Smooth muscle cell of the coronary artery (primary cell): ENCODE data around the gene SUGP2. TPM values are rescaled to one million over a fixed set of nuclear protein-coding genes. Genes with fewer than 3 reads are reported as not detected.

Source experiments
- total RNA-seq: library from RNA; depleted of rRNA; stranded (reverse); fragments of >200 nt; gene quantifications from 2 replicates; pipeline ENCODE4 v1.2.3, GENCODE V29; 2014; ENCODE audit warnings: low replicate concordance

The SUGP2 gene
- total RNA-seq, result 15.3 and 25.8 TPM in 2 replicates

DNA sequence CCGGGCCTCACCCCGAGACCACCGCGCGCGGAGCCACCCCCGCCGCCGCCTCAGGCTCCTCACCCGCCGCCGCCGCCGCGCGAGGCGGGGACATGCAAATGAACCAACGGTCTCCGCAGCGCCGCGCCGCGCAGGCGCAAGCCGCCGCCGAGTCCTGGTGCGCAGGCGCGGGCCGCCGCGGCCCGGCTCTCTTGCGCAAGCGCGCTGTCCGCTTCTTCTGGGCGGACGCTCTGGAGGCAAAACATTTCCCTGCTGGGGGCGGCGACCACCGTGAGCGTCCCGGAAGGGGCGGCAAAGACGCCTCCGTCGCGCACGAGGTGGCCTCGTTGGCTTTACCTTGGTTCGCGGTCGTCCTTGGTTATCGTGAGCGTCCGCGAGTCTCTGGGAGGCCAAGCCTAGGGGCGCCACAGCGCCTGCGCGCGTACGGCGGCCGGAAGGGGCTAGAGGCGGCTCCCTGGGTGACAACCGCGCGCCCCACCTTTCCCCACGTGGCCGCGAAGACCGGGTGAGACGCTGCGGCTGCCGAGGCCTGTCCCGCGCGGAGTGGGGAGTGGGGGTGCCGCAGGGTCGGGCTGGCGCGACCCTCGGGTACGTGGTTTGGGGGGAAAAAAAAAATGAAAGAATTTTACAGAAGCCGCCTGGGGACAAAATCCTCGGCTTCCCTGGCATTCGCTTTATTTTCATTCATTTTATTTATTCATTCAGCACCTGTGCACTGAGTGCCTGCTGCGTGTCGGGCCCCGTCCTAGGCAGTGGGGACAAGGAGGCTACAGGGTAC is at the start of gene SUGP2, which contains the start of gene ARMC6:
TSS of gene SUGP2 (minus strand) at position 92 of the 778 bp plus-strand sequence. CDS start 2,446 bp downstream, outside the sequence.
TSS of gene ARMC6 (plus strand) at position 178 of the 778 bp plus-strand sequence. CDS start 607 bp downstream, outside the sequence.

GRCh38 chr19:19063183-19064097 is 30.1 kb upstream of the SUGP2 start, which contains the start of gene SLC25A42:
TSS of gene SLC25A42 (plus strand) at chr19:19063994. CDS start at chr19:19096125, 32,131 bp downstream.

Other genes with a start within 250 kb of the SUGP2 start
- gene COMP, start 242.2 kb downstream of the SUGP2 start, total RNA-seq, result 0.23 and 2.0 TPM in 2 replicates
- gene UPF1, start 201.6 kb downstream of the SUGP2 start, total RNA-seq, result 59.2 and 62.8 TPM in 2 replicates
- gene CERS1, start 137.4 kb downstream of the SUGP2 start, total RNA-seq, result 4.4 and 5.7 TPM in 2 replicates
- 215 and 269 TPM in 2 replicates for gene COPE, start 114.1 kb downstream of the SUGP2 start, total RNA-seq
- 66.7 and 75.0 TPM in 2 replicates for gene DDX49, start 113.8 kb downstream of the SUGP2 start, total RNA-seq
- 41.4 and 91.4 TPM in 2 replicates for gene HOMER3, start 92.3 kb downstream of the SUGP2 start, total RNA-seq
- gene ARMC6, start 86 bp upstream of the SUGP2 start, total RNA-seq, result 41.3 and 43.4 TPM in 2 replicates
- 3.7 and 4.9 TPM in 2 replicates for gene SLC25A42, start 30.5 kb upstream of the SUGP2 start, total RNA-seq
- gene TMEM161A, start 105.0 kb upstream of the SUGP2 start, total RNA-seq, result 20.6 and 32.3 TPM in 2 replicates
- gene MEF2B, start 136.7 kb upstream of the SUGP2 start, total RNA-seq, result not detected in 2 replicates
- gene BORCS8, start 158.6 kb upstream of the SUGP2 start, total RNA-seq, result 4.7 and 20.0 TPM in 2 replicates
- 44.9 and 64.8 TPM in 2 replicates for gene RFXANK, start 158.7 kb upstream of the SUGP2 start, total RNA-seq
- 4.8 and 8.1 TPM in 2 replicates for gene NR2C2AP, start 169.9 kb upstream of the SUGP2 start, total RNA-seq
- gene NCAN, start 178.4 kb upstream of the SUGP2 start, total RNA-seq, result under 0.01 TPM in 1 of 2 replicates, not detected in the other
- 0.12 and 0.83 TPM in 2 replicates for gene TM6SF2, start 239.8 kb upstream of the SUGP2 start, total RNA-seq